Stimulated activated naive CD8-positive, alpha-beta T cell treated with anti-CD3 and anti-CD28 coated beads, Interleukin-15, Interleukin-2, amounts not matched to agents 100 ng/mL and 50 ng/mL, for 24 hours (primary cell): ENCODE results near the gene SMIM45.
A peak's percentile ranks its signal among the peaks of the same experiment; 100 is the strongest.

Experiments used
- H3K27ac Mint-ChIP-seq: one replicate; pipeline ENCODE4 v1.8.0; 2021; ENCODE audit warnings: mild to moderate bottlenecking, mixed read lengths
- H3K27me3 Mint-ChIP-seq: one replicate; pipeline ENCODE4 v1.8.0; 2021; ENCODE audit warnings: mixed read lengths
- H3K36me3 Mint-ChIP-seq: one replicate; pipeline ENCODE4 v1.8.0; 2021; ENCODE audit warnings: low read depth, mixed read lengths
- H3K4me1 Mint-ChIP-seq: one replicate; pipeline ENCODE4 v1.8.0; 2021; ENCODE audit warnings: low read depth, mixed read lengths
- H3K4me3 Mint-ChIP-seq: one replicate; pipeline ENCODE4 v1.8.0; 2021; ENCODE audit warnings: mild to moderate bottlenecking, mixed read lengths
- H3K9me3 Mint-ChIP-seq: one replicate; pipeline ENCODE4 v1.8.0; 2021; ENCODE audit warnings: mixed read lengths

The SMIM45 gene

DNA sequence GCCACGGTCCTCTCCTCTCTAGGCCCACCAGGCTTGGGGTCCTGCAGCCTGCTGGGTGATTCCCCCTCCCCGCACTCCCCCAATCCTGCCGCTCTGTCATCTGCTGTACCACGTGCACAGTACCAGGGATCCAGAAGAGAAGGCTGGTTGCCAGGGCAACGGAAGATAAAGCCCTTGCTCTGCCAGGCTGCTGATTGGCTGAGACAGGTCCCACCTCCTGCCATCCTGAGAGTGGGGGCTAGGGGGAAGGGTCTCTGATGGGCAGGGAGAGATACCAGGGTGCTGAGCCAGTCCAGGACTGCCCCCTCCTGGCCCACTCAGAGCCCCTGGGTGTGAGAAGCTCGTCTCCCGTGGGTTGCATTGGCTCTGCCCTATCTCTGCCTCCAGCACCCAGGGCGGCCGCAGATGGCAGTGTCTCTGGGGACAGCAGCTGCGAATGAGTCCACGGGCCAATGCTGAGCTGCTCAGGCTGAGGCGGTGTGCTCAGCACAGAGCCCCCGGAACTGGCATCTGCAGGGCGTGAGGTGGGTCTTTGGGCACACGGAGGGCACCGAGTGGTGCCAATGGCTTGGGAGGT, at the start of gene SMIM45:
Gene SMIM45 (plus strand): TSS at position 253 of the 577 bp plus-strand sequence.
- Mint-ChIP-seq H3K4me3 (no peak within 1 kb of the TSS), H3K9me3 (no peaks in the 10 kb centered on the region), H3K27ac (no peak within 1 kb of the TSS), H3K4me1 (peaks cover 26% of the 10 kb centered on the region), H3K27me3 (no peaks in the 10 kb centered on the region), H3K36me3 (peaks cover 4% of the 10 kb centered on the region)

DNA sequence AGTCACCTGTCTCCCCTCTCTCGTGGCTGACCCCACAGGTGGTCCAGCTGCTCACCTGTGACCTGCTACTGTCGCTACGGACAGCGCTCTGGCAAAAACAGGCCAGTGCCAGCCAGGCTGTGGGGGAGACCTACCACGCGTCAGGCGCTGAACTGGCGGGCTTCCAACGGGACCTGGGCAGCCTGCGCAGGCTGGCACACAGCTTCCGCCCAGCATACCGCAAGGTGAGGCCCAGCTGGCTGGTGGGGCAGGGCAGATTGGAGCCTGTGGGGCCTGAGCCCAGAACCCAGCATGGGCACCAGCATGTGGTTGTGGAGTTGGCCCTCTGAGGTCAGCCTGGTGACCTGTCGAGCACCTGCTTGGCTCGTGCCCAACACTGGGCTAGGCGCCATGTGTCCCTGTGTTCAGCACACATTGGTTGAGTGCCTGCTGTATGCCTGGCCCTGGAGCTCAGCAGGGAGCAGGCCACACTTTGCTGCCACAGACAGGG, 49.0 kb upstream of the SMIM45 start:
- Mint-ChIP-seq H3K27me3 (no peaks in the 10 kb centered on the region), H3K9me3 (no peaks in the 10 kb centered on the region), H3K4me1 (peaks cover 6% of the 10 kb centered on the region), H3K27ac (no peak overlapping the region), H3K4me3 (no peak overlapping the region), H3K36me3 (peaks cover 32% of the 10 kb centered on the region)

DNA sequence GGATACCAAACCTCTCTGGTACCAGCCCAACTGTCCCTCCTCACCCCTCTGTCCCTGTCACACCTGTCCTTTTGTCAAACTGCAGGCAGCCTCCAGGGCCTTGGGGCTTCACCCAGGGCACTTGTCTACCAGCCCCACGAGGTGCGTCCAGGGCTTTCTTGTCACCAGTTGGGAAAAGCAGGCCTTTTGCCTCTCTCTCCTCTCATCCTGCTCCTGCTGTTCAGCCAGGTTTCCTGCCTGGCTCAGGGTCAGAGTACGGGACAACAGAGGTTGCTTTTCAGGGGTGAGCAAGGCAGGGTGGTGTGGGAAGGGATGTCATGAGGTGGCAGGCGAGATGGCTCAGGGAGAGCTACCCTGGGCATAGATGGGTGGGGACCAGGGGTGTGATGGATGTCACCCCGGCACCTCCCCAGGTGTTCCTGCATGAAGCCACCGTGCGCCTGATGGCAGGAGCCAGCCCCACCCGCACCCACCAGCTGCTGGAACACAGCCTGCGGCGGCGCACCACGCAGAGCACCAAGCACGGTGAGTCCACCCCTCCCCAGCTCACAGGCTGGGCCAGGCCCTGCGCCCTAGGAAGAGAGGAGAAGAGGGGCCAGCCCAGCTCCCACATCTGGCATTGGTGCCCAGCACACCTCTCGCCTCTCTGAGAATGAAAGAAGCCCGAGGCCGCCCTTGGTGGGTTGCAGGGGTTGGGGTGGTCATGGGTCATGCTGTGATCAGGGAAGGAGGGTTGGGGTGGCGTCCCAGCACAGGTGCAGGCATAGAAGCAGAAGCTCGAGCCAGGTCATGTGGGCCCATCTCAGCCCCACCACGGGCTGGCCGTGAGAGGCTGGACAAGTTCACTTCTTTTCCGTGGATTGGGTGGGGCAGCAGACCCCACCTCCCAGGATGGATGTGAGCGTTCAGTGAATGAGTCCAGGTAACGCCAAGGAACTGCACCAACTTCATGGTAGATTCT, 47.2 kb upstream of the SMIM45 start:
- Mint-ChIP-seq H3K27ac (no peak overlapping the region), H3K27me3 (no peaks in the 10 kb centered on the region), H3K4me1 (peaks cover 21% of the 10 kb centered on the region), H3K36me3 (peaks cover 17% of the 10 kb centered on the region), H3K9me3 (no peaks in the 10 kb centered on the region), H3K4me3 (no peak overlapping the region)

DNA sequence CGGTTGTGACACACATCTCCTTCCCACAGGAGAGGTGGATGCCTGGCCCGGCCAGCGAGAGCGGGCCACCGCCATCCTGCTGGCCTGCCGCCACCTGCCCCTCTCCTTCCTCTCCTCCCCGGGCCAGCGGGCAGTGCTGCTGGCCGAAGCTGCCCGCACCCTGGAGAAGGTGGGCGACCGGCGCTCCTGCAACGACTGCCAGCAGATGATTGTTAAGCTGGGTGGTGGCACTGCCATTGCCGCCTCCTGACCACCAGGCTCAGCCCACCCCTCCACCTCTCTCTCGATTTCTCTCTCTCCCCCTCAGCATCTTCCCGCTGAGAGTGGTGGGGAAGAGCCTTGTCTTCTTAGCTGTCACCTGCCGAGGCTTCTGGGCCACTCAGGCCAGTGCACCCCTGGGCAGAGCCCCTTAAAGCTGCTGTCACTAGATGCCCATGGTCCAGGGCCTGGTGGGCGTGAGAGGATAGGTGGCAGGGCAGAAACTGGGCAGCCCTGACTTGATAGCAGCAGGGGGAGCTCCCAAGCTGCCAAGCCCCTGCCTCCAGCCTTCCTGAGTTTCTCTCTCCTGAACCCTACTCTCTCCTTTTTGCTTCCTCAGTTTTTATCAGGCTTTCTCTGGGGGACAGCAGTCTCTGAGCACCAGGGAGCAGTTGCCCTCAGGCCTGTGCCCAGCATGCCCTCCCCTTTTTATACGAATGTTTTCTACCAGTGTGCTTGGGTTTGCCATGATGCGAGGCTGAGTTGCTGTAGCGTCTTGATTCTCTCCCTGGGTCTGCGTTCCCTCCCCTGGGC, 46.3 kb upstream of the SMIM45 start:
- no peak overlapping the region for H3K4me3 Mint-ChIP-seq
- H3K9me3 Mint-ChIP-seq, result no peaks in the 10 kb centered on the region
- no peak overlapping the region for H3K27ac Mint-ChIP-seq
- H3K36me3 Mint-ChIP-seq, result peaks cover 11% of the 10 kb centered on the region
- H3K27me3 Mint-ChIP-seq, result no peaks in the 10 kb centered on the region
- peaks cover 21% of the 10 kb centered on the region for H3K4me1 Mint-ChIP-seq

DNA sequence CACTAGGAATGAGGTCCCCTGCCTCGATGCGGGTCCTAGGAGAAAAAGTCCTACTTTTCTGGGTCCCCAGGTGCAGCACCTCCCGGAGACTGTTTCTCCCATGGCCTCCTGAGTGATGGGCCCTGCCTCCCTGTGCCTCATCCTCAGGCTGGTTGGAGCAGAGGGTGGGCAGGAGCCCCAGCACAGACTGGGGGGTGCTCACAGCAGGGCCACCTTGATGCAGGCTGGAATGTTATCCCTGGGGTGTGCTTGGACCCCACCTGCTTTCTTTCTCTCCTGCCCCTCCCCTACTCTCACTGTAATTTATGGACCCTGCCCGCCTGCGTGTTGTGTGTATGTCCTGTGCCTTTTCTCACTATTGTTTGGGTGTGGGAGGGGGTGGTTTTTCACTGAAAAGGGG, 45.1 kb upstream of the SMIM45 start:
- Mint-ChIP-seq H3K4me1 (peaks cover 27% of the 10 kb centered on the region), H3K27me3 (peaks cover 7% of the 10 kb centered on the region), H3K9me3 (no peaks in the 10 kb centered on the region), H3K27ac (no peak overlapping the region), H3K36me3 (peaks cover 8% of the 10 kb centered on the region), H3K4me3 (no peak overlapping the region)

DNA sequence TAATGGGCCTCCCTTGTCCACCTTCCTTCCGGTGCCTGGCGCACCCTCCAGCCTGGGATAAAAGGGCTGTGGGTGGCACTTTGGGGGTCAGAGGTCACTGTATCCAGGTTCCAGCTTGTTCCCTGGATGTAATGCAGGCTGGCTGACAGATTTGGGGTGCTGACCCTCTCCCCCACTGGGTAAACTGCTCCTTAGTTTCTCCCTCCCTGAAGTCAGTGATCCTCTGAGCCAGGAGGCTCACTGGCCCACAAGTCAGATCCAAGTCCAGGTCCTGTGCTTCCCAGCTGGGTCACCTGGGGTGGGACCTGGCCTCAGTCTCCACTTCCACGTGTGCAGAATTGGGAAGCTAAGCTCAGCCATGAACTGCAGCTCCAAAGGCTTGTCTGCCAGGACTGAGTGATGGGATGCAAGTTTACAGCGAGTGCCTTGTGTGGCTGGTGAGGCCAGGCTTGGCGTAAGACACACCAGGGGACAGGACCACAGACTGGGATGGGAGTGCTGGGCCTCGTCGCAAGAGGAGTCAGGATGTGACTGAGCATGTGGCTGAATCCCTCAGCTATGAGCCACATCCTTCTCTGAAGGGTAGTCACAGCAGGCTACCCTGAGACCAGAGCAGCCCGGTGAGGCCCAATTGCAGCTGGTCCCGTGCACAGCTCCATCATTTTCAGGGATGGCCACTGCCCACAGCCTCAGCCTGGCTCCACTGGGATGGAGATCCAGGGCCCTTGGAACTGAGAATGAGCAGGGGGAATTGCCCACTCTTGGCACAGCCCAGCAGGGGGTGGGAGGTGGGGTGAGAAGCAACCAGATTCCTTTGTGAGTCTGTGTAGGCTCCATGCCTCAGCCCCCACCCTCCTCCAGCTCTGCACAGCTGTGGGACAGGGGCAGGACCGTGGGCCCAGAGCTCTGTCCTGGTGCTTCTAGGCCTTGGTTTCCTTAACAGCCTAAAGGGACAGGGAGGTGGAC, 44.2 kb upstream of the SMIM45 start:
- Mint-ChIP-seq H3K27ac (no peak overlapping the region), H3K36me3 (peaks cover 6% of the 10 kb centered on the region), H3K9me3 (no peaks in the 10 kb centered on the region), H3K4me3 (no peak overlapping the region), H3K4me1 (peaks cover 32% of the 10 kb centered on the region), H3K27me3 (peaks cover 16% of the 10 kb centered on the region)

DNA sequence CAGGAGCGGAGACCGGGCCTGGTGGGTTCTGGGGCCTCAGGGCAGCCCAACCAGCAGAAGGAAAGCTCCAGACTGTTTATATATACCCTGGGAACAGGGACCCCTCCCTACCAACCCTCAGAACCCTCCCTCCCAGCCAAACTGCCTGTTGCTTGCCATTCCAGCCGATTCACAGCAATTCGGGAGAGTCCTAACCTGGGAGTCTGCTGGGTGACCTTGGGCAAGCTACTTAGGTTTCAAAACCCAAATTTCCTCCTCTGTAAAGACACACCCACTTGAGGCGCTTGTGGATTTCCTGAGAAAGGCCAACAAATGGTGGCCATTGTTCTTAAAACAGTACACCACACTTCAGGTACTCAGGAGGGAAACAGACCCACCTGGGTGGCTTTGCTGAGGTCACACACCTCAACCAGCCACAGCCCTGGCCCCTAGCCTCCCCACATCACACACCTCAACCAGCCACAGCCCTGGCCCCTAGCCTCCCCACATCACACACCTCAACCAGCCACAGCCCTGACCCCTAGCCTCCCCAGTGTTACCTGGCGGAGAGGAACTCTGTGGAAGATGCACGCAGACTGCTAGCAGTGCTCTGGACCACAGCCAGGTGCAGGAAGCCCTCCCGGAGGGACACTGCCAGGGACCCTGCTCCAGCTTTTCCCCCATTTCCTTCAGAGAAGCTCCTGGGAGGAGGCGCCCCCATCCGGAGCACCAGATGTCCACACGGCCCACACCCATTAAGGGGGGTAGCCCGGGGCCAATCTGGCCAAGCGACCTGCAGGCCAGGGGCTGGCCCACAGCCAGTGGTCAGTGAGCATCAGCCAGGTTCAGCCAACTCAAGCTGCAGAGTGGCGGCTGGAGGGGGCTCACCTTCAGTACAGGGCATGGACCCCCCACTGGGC, 43.3 kb upstream of the SMIM45 start:
- H3K27me3 Mint-ChIP-seq, result peaks cover 24% of the 10 kb centered on the region
- H3K27ac Mint-ChIP-seq, result no peak overlapping the region
- peaks cover 40% of the 10 kb centered on the region for H3K4me1 Mint-ChIP-seq
- H3K9me3 Mint-ChIP-seq, result no peaks in the 10 kb centered on the region
- peaks cover 6% of the 10 kb centered on the region for H3K36me3 Mint-ChIP-seq
- no peak overlapping the region for H3K4me3 Mint-ChIP-seq

DNA sequence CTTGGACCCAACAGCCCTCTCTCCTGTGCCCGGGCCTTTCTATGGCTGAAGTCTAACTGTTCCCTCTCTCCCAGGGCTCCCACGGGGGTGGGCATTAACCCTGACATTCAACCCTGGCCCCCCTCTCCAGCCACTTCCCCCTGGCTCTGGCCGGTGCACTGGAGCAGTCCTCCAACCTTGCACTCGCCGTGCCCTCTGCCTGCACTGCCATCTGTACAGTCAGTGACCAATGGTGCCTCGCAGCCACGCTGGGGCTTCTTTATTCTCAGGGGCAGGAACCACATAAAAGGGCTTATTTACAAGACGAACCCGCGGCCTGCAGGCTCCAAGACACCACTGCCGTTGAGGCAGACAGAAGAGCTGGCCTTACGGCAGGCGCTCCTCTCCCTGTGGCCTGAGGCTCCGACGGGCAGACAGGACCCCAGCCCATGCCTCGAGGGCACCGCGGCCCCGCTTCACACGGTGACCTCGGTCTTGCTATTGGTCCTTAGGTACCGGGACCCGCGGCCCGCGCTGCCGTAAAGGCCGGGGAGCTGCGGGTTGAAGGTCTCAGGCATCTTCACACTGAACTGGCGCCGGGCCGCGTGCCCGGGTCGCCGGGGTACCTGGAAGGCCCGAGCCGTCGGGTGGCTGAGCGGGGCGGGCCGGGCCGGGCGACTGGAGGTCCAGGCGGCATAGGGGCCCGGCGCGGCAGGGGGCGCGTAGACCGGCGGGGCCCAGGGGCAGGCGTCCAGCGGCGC, 42.5 kb upstream of the SMIM45 start:
- peaks cover 40% of the 10 kb centered on the region for H3K4me1 Mint-ChIP-seq
- H3K9me3 Mint-ChIP-seq, result no peaks in the 10 kb centered on the region
- no peak overlapping the region for H3K27ac Mint-ChIP-seq
- H3K4me3 Mint-ChIP-seq, result peak overlapping the region; percentile 20
- peaks cover 6% of the 10 kb centered on the region for H3K36me3 Mint-ChIP-seq
- peaks cover 24% of the 10 kb centered on the region for H3K27me3 Mint-ChIP-seq

DNA sequence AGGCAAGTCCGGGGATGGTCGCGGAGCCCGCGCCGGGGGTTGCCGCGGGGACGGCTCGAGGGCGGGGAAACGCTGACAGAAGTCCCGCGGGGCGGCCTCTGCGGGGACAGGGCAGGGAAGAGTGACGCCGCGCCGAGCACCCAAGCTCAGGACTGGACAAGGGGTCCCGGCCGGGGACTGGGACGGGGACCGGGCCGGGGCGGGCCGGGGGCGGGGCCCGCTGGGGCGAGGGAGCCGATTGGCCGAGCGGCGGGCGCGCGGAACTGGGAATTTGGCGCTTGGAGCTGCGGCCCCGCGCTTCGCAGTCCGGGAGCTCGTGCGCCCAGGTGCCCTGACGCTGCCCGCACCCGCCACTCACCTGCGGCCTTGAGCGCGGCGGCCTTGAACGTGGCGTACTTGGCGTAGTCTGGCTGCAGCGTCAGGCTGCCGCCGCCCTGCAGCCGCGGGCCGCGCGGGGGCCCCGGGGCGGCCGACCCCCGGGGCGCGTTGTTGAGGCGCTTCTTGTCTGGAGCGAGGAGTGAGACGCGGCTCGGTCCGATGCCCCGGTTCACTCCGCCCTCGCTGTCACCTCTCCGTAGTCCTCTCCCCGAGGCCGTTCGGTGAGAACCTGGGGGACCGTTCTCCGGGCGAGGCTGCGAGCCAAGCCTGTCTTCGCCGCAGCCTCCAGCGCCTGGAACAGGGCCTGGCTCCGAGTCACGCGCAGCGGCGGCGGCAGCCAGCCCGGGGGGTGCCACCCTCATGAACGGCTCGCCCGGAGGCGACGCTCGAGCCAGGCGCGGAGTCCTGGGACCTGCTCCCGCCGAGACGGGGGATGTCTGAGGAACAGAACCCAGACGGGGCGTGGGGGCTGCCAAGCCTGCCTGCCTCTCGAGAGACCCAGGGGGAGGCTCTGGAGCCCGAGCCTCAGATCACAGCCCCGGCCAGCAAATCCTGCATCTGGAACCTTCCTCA, 41.6 kb upstream of the SMIM45 start:
- H3K4me3 Mint-ChIP-seq, result no peak overlapping the region
- peaks cover 40% of the 10 kb centered on the region for H3K4me1 Mint-ChIP-seq
- no peak overlapping the region for H3K27ac Mint-ChIP-seq
- H3K9me3 Mint-ChIP-seq, result no peaks in the 10 kb centered on the region
- H3K36me3 Mint-ChIP-seq, result peaks cover 6% of the 10 kb centered on the region
- peaks cover 24% of the 10 kb centered on the region for H3K27me3 Mint-ChIP-seq

DNA sequence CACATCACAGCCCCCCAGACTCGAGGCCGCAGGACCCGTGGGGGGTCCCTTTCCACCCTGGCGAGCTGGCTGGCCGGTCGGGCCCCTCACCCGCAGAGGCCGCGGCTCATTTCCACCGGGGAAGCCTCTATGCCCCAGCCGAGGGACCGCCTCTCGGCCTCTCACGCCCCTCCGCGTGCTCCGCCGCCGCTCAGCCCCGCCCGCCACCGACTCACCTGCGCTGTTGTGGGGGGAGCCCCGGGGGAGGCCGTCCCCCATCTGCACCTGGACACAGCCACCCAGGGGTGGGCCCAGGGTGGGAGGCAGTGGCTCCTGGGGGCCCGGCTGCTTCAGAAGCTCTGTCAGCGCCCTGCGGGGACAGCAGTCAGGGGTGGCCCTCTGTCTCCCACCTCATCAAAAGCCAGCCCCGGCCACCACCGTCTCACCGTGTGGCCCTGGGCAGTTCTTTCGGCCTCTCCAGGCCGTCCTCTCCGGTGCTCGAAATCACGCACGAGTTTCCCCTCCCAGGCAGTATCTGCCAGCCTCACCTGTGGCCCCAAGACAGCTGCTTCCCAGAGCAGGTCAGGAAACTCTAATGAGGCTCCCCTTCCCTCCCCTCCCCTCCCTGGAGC, 40.8 kb upstream of the SMIM45 start:
- Mint-ChIP-seq H3K36me3 (no peaks in the 10 kb centered on the region), H3K27ac (no peak overlapping the region), H3K4me3 (no peak overlapping the region), H3K9me3 (no peaks in the 10 kb centered on the region), H3K27me3 (peaks cover 32% of the 10 kb centered on the region), H3K4me1 (peaks cover 43% of the 10 kb centered on the region)

DNA sequence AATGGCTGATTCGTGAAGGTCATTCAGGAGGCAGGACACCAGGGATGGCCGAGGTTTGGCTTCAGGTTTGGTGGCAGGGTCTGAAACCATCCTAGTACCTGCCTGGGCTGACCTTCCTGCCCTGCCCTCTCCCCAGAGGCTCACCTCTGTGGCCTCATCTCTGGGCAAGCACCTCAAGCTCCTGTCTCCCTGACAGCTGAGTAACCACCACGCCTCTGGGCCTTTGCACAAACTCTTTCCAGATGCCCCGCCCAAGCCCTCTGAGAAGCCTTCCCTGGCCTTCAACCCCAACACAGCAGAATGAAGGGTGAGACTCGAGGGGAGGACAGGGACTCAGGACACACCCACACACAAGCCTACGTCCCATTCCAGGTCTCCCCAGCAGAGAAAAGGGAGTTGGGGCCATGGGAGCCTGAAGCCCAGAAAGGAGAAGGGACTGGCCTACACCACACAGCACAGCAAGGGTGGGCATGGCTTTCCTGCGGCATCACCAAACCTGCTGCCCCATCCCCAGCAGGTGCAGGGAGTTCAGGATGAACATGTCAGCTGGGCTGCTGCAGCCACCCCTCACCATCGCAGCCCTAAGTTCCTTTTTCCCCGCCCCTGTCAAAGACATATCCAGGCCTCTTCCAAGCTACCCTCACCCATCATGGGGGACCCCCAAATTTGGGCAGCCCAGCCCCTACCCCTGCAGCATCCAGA, 39.5 kb upstream of the SMIM45 start:
- Mint-ChIP-seq H3K36me3 (no peaks in the 10 kb centered on the region), H3K27me3 (peaks cover 41% of the 10 kb centered on the region)

More for the DNA sequence above, 39.5 kb upstream of the SMIM45 start:
- H3K27ac Mint-ChIP-seq, result no peak overlapping the region
- peaks cover 41% of the 10 kb centered on the region for H3K4me1 Mint-ChIP-seq
- no peaks in the 10 kb centered on the region for H3K9me3 Mint-ChIP-seq
- no peak overlapping the region for H3K4me3 Mint-ChIP-seq
